ENCODE data around the gene MLF2.

The MLF2 gene

GRCh38 chr12:6752921-6753771 lies at the start of gene MLF2:
TSS of gene MLF2 (minus strand) at chr12:6753141. CDS start at chr12:6752334, 807 bp downstream.
- DNase-seq (ENCODE audit: low spot score), result peak; percentile 99

- no peak for DNase-seq (ENCODE audit: low spot score)
Measured at GRCh38 chr12:6799147-6799546, 46.2 kb upstream of the MLF2 start.

- no peak for DNase-seq (ENCODE audit: low spot score)
Measured at GRCh38 chr12:6796576-6796975, 43.6 kb upstream of the MLF2 start.

- no peak for DNase-seq (ENCODE audit: low spot score)
Measured at GRCh38 chr12:6795088-6795487, 42.1 kb upstream of the MLF2 start.

GRCh38 chr12:6792522-6793201 lies 39.7 kb upstream of the MLF2 start:
- no peak for DNase-seq (ENCODE audit: low spot score)

GRCh38 chr12:6791931-6792520 lies 39.1 kb upstream of the MLF2 start:
- no peak for DNase-seq (ENCODE audit: low spot score)

- no peak for DNase-seq (ENCODE audit: low spot score)
Measured at GRCh38 chr12:6790496-6791150, 37.7 kb upstream of the MLF2 start.

- DNase-seq (ENCODE audit: low spot score), result no peak
Measured at GRCh38 chr12:6788972-6789924, 36.3 kb upstream of the MLF2 start, which contains the start of gene CD4. TSS of gene CD4 (plus strand) at chr12:6789528. CDS start at chr12:6800139, 10,611 bp downstream.

GRCh38 chr12:6787309-6787708 lies 34.4 kb upstream of the MLF2 start:
- no peak for DNase-seq (ENCODE audit: low spot score)

GRCh38 chr12:6786416-6787094 lies 33.6 kb upstream of the MLF2 start:
- DNase-seq (ENCODE audit: low spot score), result no peak

GRCh38 chr12:6784761-6785160 lies 31.8 kb upstream of the MLF2 start:
- no peak for DNase-seq (ENCODE audit: low spot score)

GRCh38 chr12:6784296-6784695 lies 31.4 kb upstream of the MLF2 start:
- no peak for DNase-seq (ENCODE audit: low spot score)

- DNase-seq (ENCODE audit: low spot score), result no peak
Measured at GRCh38 chr12:6783828-6784227, 30.9 kb upstream of the MLF2 start.

GRCh38 chr12:6782850-6783566 lies 30.1 kb upstream of the MLF2 start:
- DNase-seq (ENCODE audit: low spot score), result no peak

- DNase-seq (ENCODE audit: low spot score), result no peak
Measured at GRCh38 chr12:6782119-6782518, 29.2 kb upstream of the MLF2 start.

GRCh38 chr12:6780573-6780972 lies 27.6 kb upstream of the MLF2 start:
- DNase-seq (ENCODE audit: low spot score), result no peak

GRCh38 chr12:6779708-6780432 lies 26.9 kb upstream of the MLF2 start:
- DNase-seq (ENCODE audit: low spot score), result peak; percentile 28

- DNase-seq (ENCODE audit: low spot score), result peak; percentile 90
Measured at GRCh38 chr12:6778574-6779550, 25.9 kb upstream of the MLF2 start.

All from kidney tubule cell (primary cell).